Ishikawa (cell line): Measurements from ENCODE around the gene MAT2B.

Source experiments
- CEBPB ChIP-seq: IDR thresholded peaks from 2 replicates; pipeline ENCODE4 v1.6.1; 2012
- CREB1 ChIP-seq: IDR thresholded peaks from 2 replicates; pipeline ENCODE4 v1.6.1; 2012; ENCODE audit warnings: low read depth
- EGR1 ChIP-seq: IDR thresholded peaks from 2 replicates; pipeline ENCODE4 v1.6.1; 2012
- EP300 ChIP-seq: IDR thresholded peaks from 2 replicates; pipeline ENCODE4 v1.6.1; 2012; ENCODE audit warnings: borderline replicate concordance
- FOXM1 ChIP-seq: IDR thresholded peaks from 2 replicates; pipeline ENCODE4 v1.6.1; 2012; ENCODE audit warnings: low read depth, borderline replicate concordance
- NFIC ChIP-seq: IDR thresholded peaks from 2 replicates; pipeline ENCODE4 v1.6.1; 2012
- RAD21 ChIP-seq: IDR thresholded peaks from 2 replicates; pipeline ENCODE4 v1.6.1; 2012; ENCODE audit warnings: low read depth
- TAF1 ChIP-seq: IDR thresholded peaks from 2 replicates; pipeline ENCODE4 v1.6.1; 2012; ENCODE audit warnings: low read depth, mild to moderate bottlenecking
- TCF12 ChIP-seq: IDR thresholded peaks from 2 replicates; pipeline ENCODE4 v1.6.1; 2012; ENCODE audit warnings: low read depth
- TEAD4 ChIP-seq: IDR thresholded peaks from 2 replicates; pipeline ENCODE4 v1.6.1; 2012
- YY1 ChIP-seq: IDR thresholded peaks from 2 replicates; pipeline ENCODE4 v1.6.1; 2012; ENCODE audit warnings: low read depth
- ZBTB7A ChIP-seq: IDR thresholded peaks from 2 replicates; pipeline ENCODE4 v1.6.1; 2012; ENCODE audit warnings: low read depth
- TF ChIP-seq, protein P1 (sequence below): IDR thresholded peaks from 2 replicates; pipeline ENCODE4 v1.6.1; 2012; ENCODE audit warnings: low read depth, mild to moderate bottlenecking
- TF ChIP-seq, protein P2 (sequence below): IDR thresholded peaks from 2 replicates; pipeline ENCODE4 v1.6.1; 2012
- TF ChIP-seq, protein P3 (sequence below): IDR thresholded peaks from 2 replicates; pipeline ENCODE4 v1.6.1; 2012

The MAT2B gene

DNA sequence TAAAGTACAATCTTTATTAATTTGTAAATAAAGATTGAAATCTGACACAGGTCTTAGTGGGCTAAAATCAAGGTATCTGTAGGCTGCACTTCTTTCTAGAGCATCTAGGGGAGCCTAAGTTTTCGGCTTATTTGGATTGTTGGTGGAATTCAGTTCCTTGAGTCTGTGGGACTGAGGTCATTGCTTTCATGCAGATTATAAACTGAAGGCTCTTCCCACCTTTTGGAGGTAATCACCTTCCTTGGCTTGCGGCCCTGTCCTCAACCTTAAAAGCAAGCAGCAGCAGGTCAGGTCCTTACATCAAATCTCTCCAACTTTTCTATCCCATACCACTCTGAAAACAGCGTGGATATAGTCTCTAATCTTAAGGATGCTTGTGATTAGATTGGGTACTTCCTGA lies 25.9 kb downstream of the MAT2B start:
- TF ChIP-seq FOXM1: no peak
- no peak for TF ChIP-seq YY1
- no peak for TF ChIP-seq TCF12
- TF ChIP-seq, protein P1, sequence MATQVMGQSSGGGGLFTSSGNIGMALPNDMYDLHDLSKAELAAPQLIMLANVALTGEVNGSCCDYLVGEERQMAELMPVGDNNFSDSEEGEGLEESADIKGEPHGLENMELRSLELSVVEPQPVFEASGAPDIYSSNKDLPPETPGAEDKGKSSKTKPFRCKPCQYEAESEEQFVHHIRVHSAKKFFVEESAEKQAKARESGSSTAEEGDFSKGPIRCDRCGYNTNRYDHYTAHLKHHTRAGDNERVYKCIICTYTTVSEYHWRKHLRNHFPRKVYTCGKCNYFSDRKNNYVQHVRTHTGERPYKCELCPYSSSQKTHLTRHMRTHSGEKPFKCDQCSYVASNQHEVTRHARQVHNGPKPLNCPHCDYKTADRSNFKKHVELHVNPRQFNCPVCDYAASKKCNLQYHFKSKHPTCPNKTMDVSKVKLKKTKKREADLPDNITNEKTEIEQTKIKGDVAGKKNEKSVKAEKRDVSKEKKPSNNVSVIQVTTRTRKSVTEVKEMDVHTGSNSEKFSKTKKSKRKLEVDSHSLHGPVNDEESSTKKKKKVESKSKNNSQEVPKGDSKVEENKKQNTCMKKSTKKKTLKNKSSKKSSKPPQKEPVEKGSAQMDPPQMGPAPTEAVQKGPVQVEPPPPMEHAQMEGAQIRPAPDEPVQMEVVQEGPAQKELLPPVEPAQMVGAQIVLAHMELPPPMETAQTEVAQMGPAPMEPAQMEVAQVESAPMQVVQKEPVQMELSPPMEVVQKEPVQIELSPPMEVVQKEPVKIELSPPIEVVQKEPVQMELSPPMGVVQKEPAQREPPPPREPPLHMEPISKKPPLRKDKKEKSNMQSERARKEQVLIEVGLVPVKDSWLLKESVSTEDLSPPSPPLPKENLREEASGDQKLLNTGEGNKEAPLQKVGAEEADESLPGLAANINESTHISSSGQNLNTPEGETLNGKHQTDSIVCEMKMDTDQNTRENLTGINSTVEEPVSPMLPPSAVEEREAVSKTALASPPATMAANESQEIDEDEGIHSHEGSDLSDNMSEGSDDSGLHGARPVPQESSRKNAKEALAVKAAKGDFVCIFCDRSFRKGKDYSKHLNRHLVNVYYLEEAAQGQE: no peak
- no peak for TF ChIP-seq CEBPB
- no peak for TF ChIP-seq CREB1
- no peak for TF ChIP-seq TAF1

DNA sequence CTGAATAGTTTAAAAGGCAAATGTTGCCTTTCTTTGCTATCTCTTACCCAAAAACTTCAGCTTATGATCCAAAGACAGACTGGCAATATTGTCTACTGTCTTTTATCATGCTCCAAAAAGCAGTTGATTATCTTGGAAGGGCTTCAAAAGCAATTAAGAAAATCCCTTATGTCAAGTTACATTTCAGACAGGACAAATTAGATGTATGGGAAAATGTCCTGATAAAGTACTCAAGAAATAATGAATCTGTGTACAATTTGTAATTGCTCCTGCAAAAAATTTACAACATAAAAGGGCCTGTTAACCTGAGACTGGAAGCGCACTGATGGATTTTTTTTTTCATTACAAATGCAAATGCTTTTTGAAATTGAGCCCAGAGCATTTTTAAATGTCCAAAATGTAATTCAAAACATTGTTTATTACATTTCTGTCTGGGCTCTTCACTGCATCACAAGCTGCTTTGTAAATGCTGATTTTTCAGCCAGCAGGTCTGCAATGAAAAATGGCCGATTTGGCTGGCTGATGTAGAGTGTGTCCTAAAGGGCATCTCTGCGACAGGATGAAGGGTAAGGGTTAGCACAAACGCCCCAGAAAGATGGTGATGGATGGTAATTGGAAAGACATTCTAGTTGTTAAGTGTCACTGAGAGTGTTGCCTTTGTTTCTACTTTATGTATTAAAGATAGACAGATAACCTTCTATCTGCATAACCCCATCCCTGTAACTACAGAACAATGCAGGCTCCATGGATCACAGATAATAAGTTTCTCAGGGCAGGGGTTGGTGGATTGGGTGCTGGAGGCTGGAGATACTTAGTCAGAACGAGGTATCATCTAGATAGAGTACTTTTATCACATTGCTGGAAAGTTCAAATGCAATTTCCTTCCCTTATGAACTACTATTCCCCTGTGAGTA lies 27.0 kb downstream of the MAT2B start:
- TF ChIP-seq EGR1: no peak
- no peak for TF ChIP-seq TAF1
- TF ChIP-seq CREB1: no peak
- TF ChIP-seq, protein P2, sequence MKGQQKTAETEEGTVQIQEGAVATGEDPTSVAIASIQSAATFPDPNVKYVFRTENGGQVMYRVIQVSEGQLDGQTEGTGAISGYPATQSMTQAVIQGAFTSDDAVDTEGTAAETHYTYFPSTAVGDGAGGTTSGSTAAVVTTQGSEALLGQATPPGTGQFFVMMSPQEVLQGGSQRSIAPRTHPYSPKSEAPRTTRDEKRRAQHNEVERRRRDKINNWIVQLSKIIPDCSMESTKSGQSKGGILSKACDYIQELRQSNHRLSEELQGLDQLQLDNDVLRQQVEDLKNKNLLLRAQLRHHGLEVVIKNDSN: no peak
- TF ChIP-seq CEBPB: no peak
- no peak for TF ChIP-seq EP300

DNA sequence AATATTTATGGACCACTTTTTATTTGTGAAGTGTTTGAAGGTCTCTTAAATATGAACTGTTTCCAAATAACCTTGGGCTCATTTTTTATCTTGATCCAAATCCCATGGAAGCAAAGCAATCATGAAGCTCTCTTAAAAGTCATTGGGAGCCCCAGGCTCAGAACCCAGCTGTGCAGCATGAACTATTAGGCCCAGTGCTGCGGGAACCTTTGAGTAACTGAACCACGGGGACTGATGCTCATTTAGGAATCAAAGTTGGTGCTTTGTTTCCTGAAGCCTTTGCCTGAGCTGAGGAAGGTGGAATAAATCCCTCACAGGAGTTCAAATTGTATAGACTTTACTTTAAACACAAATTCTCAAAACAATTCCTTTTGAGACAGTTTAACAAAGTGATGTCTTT lies 27.8 kb downstream of the MAT2B start:
- TF ChIP-seq TAF1 (no peak), TCF12 (no peak), CREB1 (no peak), TEAD4 (no peak), RAD21 (no peak), EP300 (no peak), ZBTB7A (no peak), FOXM1 (no peak), CEBPB (no peak), YY1 (no peak), EGR1 (no peak), NFIC (no peak)
- TF ChIP-seq, protein P1: no peak
- TF ChIP-seq, protein P3, sequence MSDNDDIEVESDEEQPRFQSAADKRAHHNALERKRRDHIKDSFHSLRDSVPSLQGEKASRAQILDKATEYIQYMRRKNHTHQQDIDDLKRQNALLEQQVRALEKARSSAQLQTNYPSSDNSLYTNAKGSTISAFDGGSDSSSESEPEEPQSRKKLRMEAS: no peak
- TF ChIP-seq, protein P2: no peak

DNA sequence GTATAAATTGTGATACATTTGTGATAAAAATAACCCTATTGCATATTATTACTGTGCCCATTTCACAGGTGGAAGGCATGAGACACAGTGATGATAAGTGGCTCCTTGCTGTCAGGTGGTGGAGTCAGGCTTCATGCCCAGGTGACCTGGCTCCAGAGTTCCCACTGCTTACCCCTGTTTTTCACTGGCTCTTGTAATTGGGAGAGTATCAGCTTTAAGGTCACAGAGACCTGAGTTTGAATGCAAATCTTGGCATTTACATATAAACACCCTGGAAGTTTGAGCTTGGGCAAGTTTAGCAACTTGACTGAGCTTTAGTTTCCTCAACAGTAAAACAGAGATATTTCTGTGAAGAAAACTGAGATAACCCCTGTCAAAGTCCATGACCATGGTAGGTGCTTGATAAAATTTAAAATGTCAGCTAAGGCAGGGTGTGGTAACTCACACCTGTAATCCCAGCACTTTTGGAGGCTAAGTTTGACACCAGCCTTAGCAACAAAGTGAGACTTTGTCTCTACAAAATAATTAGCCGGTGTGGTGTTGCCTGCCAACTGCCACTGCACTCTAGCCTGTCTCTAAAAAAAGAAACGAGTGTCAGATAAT lies 29.2 kb downstream of the MAT2B start:
- TF ChIP-seq, protein P2: no peak
- TF ChIP-seq EP300 (no peak), TEAD4 (no peak), EGR1 (no peak), RAD21 (no peak), ZBTB7A (no peak), TCF12 (no peak), CEBPB (no peak), TAF1 (no peak)
- TF ChIP-seq, protein P3: no peak
- TF ChIP-seq, protein P1: no peak
